C1 segment of cervical spinal cord (tissue), 14 donors: Measurements from ENCODE around the gene GAL3ST1.

ENCODE experiments used
- DNase-seq, 14 donors: peaks; one replicate each; lab custom pipeline; 2025; lab: John Stamatoyannopoulos, UW

GAL3ST1 gene

DNA sequence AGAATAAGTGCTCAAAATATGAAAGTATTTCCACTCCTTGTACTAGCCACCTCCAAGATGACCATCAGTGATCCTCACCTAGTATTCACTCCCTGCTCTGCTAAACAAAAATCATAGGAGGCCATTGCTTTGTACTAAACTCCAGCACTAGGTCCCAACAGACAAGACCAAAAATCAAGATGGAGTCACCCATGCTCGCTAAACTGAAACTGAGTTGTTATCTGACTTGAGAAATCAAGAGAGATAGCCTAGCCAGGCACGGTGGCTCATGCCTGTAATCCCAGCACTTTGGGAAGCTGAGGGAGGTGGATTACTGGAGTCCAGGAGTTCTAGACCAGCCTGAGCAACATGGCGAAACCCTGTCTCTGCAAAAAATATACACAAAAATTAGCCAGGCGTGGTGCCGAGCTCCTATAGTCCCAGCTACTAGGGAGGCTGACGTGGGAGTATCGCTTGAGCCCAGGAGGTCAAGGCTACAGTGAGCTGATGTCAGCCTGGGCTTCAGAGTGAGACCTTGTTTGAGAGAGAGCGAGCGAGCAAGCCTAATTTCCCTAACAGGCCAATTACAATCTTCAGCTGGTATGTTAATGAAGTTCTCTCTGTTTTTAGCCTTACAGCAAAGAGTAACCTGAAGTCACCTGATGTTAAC is 37.3 kb downstream of the GAL3ST1 start:
- DNase-seq, result no peak

DNA sequence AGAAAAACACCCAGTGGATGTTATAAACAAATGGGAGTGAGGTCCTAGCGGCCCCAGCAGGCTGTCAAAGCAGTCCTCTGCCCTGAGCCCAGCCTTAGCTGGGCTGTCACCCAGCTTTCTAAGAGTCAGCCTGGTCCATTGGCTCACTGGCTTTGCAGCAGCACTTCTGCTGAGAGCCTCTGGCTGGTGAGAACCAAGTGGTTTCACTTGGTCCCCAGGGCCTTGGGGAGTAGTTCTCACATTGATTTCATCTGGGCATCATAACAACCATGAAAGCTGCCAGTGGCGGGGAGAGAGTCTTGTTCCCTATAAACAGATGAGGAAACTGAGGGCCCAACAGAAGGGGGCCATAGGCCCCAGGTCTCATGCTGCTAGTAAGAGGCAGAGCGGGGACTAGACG is 39.3 kb downstream of the GAL3ST1 start:
- DNase-seq, result no peak

DNA sequence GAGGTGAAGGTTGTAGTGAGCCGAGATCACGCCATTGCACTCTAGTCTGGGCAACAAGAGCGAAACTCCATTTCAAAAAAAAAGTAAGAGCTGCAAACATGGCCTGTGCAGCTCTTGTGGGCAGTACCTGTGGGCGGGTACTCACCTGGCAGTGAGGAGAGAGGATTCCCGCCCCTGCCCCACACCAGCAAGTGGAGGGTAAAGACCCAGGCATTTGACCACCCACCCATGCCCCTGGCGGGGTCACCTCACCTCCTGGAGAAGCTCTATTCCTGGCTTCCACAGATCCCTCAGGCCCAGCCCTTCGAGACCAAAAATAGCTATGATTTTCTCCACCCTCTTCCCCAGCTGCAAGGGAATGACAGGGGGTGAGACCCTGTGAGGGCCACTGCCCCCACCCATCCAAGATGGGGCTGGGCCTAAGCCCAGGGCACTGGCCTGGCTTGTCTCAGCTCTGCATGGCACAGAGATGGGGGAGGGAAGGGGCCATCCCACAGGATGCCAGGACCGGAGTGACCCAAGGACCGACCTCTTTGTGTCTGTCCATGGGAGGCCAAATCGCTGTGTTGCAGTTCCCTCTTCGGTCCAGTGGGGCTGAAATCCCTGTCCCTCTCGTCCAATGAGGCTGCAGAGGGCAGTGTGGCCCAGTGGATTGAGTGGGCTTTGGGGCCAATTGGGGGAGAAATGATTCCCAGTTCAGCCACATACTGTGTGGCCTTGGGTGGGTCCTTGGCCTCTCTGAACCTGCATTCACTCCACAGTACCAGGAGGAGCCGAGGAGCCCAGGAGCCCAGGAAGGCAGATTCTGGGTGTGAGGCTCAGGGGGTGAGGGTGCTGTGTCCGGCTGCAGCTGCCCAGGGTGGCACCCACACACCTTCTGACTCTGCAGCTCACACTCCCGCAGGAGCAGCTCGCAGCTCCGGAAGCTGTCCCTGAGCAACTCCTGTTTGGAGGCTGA is 42.5 kb downstream of the GAL3ST1 start:
- no peak for DNase-seq

DNA sequence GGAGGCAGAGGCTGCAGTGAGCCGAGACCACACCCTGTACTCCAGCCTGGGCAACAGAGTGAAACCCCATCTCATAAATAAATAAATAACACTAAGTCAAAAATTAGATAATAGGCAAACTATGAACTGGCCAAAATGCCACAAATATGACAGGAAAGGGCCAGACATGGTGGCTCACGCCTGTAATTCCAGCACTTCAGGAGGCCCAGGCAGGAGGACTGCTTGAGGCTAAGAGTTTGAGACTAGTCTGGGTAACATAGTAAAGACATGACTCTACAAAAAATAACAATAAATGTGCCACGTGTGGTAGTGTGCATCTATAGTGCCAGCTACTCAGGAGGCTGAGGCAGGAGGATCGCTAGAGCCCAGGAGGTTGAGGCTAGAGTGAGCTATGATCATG is 47.8 kb downstream of the GAL3ST1 start:
- DNase-seq, result no peak

DNA sequence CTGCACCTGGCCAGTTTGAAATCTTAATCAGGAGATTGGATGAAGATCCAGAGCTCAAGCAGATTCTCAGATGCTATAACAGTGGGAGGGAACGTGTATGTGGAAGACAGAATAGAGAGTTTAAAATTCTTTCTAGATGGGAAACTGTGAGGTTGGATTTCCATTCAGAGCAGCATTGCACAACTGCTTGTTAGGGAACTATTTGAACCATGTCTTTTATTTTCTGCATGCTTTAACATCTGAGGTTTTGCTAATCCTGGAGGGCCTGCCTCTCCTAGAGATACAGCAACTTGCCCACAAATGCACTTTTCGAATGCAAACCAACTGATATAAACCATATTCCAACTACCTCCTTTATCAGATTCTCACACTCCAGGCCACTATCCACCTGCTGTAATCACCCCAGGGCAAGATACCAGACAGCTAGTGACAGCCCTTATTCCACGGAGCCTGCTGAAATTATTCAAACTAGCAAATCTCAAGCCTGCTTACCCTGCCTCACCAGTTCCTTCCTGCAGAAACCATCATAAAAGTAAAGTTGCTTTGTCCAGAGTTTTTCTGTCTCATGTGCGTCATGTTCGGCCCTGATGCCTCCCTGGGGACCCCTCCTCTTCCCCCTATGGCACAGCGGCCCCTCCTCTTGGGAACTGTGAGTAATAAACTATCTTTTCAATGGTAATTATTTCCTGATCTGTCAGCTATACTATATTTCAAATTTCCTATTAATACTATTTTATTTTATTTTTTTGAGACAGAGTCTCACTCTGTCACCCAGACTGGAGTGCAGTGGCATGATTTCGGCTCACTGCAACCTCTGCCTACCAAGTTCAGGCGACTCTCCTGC is 50.6 kb downstream of the GAL3ST1 start:
- no peak for DNase-seq

DNA sequence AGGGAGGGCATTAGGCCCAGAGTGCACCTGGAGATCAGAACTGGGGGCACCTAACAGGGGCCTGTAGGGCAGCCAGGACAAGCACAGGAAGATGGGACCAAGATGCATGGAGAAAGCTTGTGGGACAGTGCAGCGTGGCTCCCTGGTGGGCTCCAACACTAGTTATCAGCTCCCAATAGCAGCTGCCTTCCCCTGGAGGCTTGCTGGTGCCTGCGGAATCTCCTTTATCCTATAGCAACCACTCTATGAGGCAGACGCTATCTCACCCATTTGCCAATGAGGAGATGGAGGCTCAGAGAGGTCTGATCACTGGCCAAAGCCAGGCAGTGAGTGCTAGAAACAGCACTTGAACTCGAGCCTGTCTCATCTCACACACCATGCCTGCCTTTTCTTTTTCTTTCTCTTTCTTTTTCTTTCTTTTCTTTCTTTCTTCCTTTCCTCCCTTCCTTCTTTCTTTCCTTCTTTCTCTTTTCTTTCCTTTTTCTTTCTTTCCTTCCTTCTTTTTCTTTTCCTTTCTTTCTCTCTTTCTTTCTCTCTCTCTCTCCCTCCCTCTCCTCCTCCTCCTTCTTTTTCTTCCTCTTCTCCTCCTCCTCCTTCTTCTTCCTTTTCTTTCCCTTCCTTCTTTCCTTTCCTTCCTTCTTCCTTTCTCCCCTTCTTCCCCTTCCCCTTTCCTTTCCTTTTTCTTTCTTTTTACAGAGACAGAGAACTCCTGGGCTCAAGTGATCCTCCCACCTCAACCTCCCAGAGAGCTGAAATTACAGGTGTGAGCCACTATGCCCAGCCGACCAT is 52.9 kb downstream of the GAL3ST1 start:
- no peak for DNase-seq

DNA sequence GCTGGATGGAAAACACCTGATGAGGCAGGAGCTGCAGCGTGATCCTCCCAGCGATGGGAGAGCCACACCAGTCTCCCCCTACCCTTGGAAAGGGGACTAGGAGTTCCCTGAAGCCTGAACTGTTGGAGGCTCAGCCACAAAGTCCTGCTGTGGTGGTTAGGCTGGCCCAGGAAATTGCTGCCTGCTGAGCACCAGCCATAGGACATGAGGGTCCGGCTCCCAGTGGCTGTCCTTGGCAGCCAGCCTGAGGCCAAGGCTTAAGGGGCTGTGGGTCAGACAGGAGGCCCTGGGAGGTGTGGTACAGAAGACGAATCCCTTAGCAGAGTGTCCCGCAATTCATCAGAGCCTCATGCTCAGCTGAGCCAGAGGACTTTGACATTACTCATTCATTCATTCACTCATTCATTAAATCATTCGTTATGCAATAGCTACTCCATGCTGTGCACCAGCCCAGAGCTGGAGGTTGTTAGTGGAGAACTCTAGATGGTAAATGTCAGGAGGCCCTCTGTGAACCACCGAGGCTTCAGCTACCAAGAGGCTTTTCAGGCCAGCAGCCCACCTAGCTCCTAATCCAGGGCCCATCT is 54.5 kb downstream of the GAL3ST1 start:
- DNase-seq, result no peak

DNA sequence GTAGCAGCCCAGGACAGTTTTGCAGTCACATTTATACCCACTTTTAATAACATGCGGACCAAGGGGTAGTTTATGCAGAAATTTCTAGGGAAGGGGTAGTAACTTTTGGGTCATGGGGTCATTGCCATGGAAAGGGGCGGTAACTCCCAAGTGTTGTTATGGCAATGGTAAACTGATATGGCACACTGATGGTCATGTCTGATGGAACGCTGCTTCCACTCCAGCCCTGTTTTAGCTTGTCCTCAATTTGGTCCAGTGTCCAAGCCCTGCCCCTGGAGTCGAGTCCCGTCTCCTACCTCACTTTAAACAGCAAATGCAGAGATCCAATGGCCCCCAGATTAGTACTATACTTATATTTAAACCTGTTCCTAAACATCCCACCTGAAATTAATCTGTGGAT is 57.7 kb downstream of the GAL3ST1 start:
- no peak for DNase-seq

DNA sequence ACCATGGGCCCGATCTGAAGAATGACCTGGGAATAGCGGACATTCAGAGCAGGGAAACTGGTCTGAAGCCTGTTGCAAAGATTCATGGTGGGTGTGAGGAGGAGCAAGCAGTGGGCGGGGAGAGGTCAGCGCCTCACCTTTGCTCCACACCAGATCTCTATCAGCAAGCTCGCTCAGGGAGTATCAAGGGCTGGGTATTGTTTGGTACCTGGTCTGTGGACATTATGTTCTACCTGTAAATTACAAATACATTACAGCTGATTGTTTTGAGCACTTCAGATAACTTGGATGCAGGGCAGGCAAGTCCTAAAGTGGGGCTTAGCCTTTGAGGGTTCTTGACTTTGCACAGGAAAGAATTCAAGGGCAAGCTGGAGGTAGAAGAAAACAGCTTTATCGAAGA is 58.2 kb downstream of the GAL3ST1 start:
- DNase-seq, result no peak

DNA sequence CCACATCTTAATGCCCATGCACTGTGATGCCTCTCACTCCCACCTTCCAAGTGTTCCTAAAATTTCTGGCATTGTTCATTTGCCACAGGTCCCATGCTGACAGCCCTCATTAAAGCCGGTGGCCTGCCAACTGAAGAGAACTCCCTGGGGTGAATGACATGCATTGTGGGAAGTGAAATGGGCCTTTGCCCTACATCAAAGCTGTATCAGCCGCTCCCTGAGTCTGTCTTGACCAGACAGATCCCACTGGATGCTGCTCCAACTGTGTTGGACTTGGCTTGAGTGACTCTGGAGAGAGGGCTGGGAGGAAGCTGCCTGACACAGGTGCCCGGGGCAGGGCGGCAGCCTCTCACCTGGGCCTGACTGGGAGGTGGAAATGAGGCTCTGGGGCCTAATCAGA is 60.2 kb downstream of the GAL3ST1 start:
- no peak for DNase-seq

DNA sequence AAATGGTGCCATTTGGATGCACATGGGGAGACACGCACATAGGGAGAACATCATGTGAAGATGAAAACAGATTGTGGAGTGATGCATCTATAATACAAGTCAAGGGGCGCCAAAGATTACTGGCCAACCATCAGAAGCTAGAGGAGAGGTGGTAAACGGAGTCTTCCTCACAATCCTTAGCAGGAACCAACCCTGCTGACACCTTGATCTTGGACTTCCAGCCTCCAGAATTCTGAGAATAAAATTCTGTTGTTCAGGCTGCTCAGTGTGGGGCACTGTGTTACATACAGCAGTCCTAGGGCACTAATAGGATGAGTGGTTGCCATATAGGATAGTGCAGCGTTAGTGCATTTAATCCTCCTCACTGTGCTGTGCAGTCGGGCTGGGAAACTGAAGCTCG is 61.0 kb downstream of the GAL3ST1 start:
- DNase-seq, result no peak

DNA sequence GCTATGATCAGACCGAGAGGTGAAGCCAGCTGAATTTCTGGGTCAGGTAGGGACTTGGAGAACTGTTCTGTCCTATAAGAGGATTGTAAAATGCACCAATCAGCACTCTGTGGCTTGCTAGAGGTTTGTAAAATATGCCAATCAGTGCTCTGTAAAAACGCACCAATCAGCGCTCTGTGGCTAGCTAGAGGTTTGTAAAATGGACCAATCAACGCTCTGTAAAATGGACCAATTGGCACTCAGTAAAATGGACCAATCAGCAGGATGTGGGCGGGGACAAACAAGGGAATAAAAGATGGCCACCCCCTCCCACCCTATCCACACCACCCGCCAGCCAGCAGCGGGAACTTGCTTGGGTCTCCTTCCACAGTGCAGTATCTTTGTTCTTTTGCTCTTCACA is 62.6 kb downstream of the GAL3ST1 start:
- no peak for DNase-seq

DNA sequence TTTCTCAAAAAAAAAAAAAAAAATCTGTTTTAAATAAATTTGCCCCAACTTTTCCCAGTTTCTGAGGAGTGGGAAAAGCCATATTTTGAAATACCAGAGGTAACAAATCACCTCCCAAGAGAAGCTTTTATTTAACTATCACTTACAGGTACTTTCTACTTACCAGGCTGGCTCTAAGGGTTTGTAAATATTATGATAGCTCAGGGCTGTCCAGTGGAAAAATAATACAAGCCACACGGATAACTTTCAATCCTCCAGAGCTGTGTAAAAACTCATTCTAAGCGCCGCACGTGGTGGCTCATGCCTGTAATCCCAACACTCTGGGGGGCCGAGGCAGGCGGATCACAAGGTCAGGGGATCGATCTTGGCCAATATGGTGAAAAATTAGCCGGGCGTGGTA is 63.4 kb downstream of the GAL3ST1 start:
- DNase-seq, result no peak

DNA sequence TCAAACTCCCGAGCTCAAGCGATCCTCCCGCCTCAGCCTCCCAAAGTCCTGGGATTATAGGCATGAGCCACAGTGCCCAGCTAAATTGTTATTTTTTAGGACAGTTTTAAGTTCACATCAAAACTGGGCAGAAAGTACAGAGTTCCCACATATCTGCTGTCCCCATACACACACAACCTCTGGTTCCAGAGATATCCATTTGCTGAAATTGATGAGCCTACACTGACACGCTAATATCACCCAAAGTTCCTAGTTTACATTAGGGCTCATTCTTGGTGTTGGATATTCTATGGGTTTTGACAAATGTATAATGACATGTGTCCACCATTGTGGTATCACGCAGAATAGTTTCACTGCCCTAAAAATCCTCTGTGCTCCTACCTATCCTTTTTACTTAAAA is 66.2 kb downstream of the GAL3ST1 start:
- no peak for DNase-seq

DNA sequence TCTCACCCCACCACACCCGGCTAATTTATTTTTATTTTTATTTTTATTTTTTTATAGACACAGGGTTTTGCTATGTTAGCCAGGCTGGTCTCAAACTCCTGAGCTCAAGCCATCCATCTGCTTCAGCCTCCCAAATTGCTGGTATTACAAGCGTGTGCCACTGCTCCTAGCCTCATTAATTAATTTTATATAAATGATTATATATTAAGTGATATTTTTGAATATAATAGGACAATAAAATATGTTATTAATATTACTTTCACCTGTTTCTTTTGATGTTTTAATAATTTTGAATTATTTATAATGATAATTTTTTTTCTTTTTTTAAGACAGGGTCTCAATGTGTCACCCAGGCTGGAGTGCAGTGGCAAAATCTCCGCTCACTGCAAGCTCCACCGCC is 66.8 kb downstream of the GAL3ST1 start:
- DNase-seq, result no peak

DNA sequence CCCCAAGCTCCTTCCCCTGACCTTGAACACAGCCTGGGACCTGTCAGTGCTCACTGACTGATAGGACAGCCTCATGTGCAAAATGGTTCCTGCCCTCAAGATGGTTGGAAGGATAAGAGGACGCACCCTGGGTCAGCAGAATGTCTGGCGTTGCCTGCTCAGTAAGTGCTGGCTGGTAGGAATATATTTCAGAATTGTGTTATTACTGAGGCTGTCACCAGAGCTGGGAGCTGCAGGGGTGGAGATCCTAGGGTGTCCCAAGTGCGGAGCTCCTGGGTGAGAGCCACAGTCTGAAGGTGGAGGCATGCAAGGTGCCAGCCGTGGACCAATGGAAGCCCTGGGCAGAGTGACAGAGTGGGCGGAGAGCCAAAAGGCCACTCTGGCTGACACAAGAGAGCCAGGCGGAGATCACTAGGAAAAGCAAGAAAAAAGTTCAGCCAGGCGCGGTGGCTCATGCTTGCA is 67.9 kb downstream of the GAL3ST1 start:
- DNase-seq, result no peak
